ENCODE data around the gene MTM1.

MTM1 gene

GRCh38 chrX:150683536-150684146, 115.2 kb downstream of the MTM1 start:
- peak; percentile 28 for DNase-seq

DNA sequence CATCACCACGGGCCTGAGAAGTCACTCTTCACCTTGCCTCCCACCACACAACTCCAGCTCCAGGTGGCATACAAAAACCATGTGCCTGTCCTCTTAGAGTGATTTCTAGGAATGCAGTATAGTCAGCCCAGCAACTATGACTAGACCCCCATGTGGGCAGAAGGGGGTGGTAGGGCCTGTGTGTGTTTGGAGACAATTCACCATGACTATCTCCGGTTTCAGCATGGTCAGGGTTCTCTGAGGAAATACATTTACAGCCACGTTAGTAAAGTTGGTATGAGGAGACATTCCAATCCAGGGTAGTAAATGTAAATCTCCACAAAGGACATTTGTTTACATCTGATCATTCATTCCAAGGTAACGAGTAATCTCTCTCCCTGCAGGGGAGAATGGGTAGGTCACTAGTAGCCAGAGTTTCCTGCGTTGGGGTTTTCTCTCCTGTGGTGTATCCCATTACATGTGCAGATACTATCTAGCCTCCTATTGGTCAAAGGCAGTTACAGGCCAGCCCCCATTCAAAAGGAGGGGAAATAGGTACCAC, 120.6 kb downstream of the MTM1 start:
- DNase-seq = no peak

DNA sequence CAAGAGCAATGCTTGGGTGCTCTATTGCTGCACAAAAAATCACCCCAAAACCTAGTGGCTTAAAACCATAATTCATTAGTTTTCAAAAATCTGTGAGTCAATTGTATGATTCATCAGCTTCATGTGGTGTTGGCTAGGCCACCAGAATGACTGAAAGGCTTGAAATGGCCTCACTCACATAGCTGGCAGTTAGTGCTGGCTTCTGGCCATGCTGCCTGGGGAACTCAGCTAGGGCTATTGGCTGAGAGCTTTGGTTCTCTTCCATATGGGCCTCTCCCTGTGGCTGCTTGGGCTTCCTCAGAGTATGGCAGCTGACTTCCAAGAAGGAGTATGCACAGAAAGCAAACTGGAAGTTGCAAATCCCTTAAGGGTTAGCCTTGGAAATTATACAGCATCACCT, 121.7 kb downstream of the MTM1 start:
- no peak for DNase-seq

GRCh38 chrX:150692296-150692695, 123.9 kb downstream of the MTM1 start:
- no peak for DNase-seq

- DNase-seq = peak; percentile 28
Measured at GRCh38 chrX:150692831-150693724, 124.7 kb downstream of the MTM1 start, which contains the start of gene MTMR1. Gene MTMR1 (plus strand): TSS chrX:150693396. CDS start chrX:150693531, 135 bp downstream.

- DNase-seq = peak; percentile 67
Measured at GRCh38 chrX:150693725-150694574, 125.5 kb downstream of the MTM1 start.

- no peak for DNase-seq
Measured at GRCh38 chrX:150694738-150695410, 126.5 kb downstream of the MTM1 start.

DNA sequence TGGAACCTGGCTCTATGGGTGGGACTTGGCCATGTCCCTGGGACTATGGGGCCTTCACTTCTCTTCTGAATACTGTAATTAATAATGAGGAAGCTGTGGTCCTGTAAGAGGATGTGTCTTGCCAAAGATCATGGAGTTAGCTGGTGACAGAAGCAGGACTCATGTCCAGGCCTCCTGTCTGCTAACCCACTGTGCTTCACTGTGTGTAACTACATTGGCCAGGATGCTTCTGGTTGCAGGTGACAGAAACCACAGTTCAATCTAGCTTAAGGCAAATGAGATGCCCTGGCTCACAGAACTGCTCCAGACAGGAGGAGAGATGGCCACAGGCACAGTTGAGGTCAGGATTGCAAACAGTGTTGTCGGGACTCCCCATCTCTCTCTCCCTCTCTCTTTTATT, 127.9 kb downstream of the MTM1 start:
- no peak for DNase-seq

GRCh38 chrX:150696866-150697265, 128.4 kb downstream of the MTM1 start:
- DNase-seq = no peak

DNA sequence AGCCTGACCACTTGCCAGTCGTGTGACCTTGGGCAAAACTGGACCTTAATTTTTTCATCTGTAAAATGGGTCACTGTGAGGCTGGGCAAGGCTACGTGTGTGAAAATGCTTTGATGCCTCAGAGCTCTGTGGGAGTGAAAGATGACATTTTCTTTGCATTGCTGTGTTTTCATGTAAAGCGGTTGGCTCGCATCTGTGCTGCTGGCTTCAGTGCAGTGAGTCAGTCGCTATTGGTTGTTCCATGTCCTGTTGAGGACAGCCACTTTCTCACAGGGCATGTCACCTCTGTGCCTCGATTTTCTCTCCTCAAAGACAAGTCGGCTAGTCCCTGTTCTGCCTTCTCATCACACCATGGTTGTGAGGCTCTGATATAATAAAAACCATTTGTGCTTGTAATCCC, 129.2 kb downstream of the MTM1 start:
- no peak for DNase-seq

GRCh38 chrX:150698981-150699380, 130.6 kb downstream of the MTM1 start:
- DNase-seq = no peak

DNA sequence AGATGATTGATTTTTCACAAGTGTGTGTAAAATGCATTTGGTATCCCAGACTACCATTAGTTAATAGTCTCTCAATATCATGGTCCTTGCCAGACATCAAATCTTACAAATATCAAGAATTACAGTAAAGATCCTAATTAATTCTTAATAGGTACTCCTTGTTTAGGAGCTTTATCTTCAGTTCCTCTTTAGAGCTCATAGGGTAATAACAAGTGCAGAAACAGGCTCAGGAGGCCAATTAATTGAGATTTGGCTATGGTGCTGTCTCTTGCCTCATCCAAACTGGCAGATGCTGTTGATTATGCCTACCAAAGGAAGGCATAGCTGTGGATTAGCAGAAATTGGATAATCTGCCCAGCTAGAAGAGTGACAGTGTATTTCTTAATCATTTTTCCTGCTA, 131.7 kb downstream of the MTM1 start:
- no peak for DNase-seq

GRCh38 chrX:150701377-150701776, 133.0 kb downstream of the MTM1 start:
- DNase-seq = no peak

GRCh38 chrX:150702966-150703694, 134.7 kb downstream of the MTM1 start:
- DNase-seq = no peak

DNA sequence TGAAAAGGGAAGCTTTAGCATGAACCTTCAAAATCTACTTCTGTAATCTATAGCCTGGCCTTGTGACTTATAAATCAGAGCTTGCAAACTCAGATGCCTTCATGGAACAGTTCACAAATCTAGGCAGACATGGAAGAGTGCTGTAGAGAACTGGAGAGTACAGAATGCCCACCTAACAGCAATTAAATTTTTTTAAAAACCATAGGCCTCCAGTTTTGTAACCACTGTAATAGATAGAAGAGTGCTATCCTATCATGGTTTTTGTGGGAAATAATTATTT, 135.2 kb downstream of the MTM1 start:
- DNase-seq = no peak

GRCh38 chrX:150704030-150704613, 135.7 kb downstream of the MTM1 start:
- no peak for DNase-seq

DNA sequence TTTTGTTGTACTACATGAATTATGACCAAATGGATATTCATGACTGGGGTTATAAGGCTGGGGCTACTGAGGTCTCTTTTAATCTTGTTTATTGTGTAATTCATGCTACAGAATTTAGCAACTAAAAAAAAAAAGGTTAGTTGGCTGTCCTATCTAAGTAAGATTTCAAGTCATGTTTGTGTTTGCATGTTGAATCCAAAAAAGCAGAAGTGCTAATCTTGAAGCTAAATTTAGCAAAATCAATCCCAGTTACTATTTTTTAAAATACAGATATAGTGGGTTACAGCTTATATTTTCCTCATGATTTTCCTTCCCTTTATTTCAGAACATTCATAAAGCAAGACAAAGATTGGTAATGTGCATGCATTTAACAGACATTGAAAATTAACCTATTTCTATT, 144.2 kb downstream of the MTM1 start:
- no peak for DNase-seq

DNA sequence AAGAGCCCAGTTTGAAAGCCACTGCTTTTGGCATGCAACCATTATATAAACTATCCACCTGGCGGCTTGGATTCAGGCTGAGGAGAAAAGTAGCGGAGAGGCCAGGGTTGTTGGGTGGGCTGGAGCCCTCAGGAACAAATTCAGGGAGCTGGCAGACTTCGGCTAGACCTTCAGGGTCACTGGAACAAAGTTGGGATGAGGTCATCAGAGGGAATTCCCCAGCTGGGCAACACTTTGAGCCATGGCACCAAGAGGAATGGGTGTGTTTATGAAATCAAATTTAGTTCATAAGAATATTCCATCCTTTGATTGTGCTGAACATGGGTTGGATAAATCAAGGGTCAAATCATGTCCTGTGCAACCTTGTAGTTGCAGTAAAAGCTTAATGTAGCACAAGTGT, 146.8 kb downstream of the MTM1 start:
- DNase-seq = no peak

- DNase-seq = no peak
Measured at GRCh38 chrX:150719621-150720020, 151.2 kb downstream of the MTM1 start.

Measured in NCI-H774 (cell line).